ENCODE results near the gene MAP3K13. TPM values are rescaled to one million over a fixed set of nuclear protein-coding genes. Genes with fewer than 3 reads are reported as not detected.

Gene MAP3K13
- total RNA-seq, 1 experiment from 2014 or later = 10.6 TPM

- no peaks in the 10 kb centered on the region for H3K79me1 ChIP-seq (ENCODE audit: insufficient read depth, low read depth, low read length, poor library complexity, severe bottlenecking)
- H4K5ac ChIP-seq (ENCODE audit: insufficient read length, low read depth, low read length) = no peak overlapping the region
- no peaks in the 10 kb centered on the region for H4K20me1 ChIP-seq (ENCODE audit: control insufficient read depth, insufficient read depth, insufficient read length)
- H3K23ac ChIP-seq (ENCODE audit: insufficient read length, low read depth, low read length) = no peak overlapping the region
- no peak overlapping the region for H2AK5ac ChIP-seq (ENCODE audit: insufficient read length, low read length)
- H3K4me1 Mint-ChIP-seq = no peaks in the 10 kb centered on the region
- no peak overlapping the region for H2BK20ac ChIP-seq (ENCODE audit: low read depth, low read length, poor library complexity, severe bottlenecking)
- TF ChIP-seq CTCF (conservative IDR thresholded peaks at IDR 0.05) = no peak
- no peaks in the 10 kb centered on the region for H3K79me2 ChIP-seq (ENCODE audit: insufficient read depth, low read length)
- no peak overlapping the region for H4K91ac ChIP-seq (ENCODE audit: insufficient read length, low read depth, low read length)
- H3K9ac ChIP-seq (ENCODE audit: extremely low read depth, insufficient read length, low read length) = no peak overlapping the region
- H3K27ac Mint-ChIP-seq = no peak overlapping the region
- no peak overlapping the region for H3K4ac ChIP-seq (ENCODE audit: low read depth, low read length)
- no peaks in the 10 kb centered on the region for H3K9me3 Mint-ChIP-seq
- H2BK5ac ChIP-seq (ENCODE audit: insufficient read length, low read length) = no peak overlapping the region
- no peak overlapping the region for H3K27ac ChIP-seq (ENCODE audit: insufficient read length, low read depth, low read length)
- H2BK120ac ChIP-seq (ENCODE audit: low read depth, low read length, poor library complexity, severe bottlenecking) = no peak overlapping the region
- H2BK15ac ChIP-seq (ENCODE audit: low read depth, low read length) = no peak overlapping the region
- no peak for DNase-seq
- no peak overlapping the region for H2AFZ ChIP-seq (ENCODE audit: low read length)
- H3K9me3 ChIP-seq (ENCODE audit: control insufficient read depth, low read depth, low read length) = no peaks in the 10 kb centered on the region
- no peak overlapping the region for H3K18ac ChIP-seq (ENCODE audit: insufficient read length, low read depth, low read length)
- H2BK12ac ChIP-seq (ENCODE audit: insufficient read length, low read depth, low read length) = no peak overlapping the region
- H3K36me3 Mint-ChIP-seq (ENCODE audit: insufficient read depth in 1 of 3, low read depth in 3 of 3) = no peaks in the 10 kb centered on the region
- H3K56ac ChIP-seq (ENCODE audit: insufficient read length, low read depth, low read length) = no peak overlapping the region
- whole genome bisulfite sequencing (ENCODE audit: extremely low coverage, insufficient read length, low lambda C conversion rate) = no CpG with 5 or more reads among the region's 5 CpGs
- H3K14ac ChIP-seq (ENCODE audit: insufficient read depth, low read length) = no peak overlapping the region
- H4K8ac ChIP-seq (replicated peaks; ENCODE audit: insufficient read length, low read depth, low read length) = no peak overlapping the region
- no peak overlapping the region for H3K4me2 ChIP-seq (ENCODE audit: insufficient read depth, insufficient read length, low read length)
- no peaks in the 10 kb centered on the region for H3K23me2 ChIP-seq (ENCODE audit: insufficient read length, low read depth, low read length, poor library complexity, severe bottlenecking)
- H3K27me3 Mint-ChIP-seq (ENCODE audit: low read depth) = peaks cover 7% of the 10 kb centered on the region
- no peaks in the 10 kb centered on the region for H3K4me1 ChIP-seq (ENCODE audit: insufficient read depth, low read length)
- no peak overlapping the region for H3K4me3 Mint-ChIP-seq
- H3K27me3 ChIP-seq (ENCODE audit: insufficient read depth, low read length) = no peaks in the 10 kb centered on the region
- H3T11ph ChIP-seq (ENCODE audit: low read length) = no peak overlapping the region
These were observed 40.7 kb upstream of the MAP3K13 start for GRCh38 chr3:185322101-185322719.

Data from H9 (cell line).